Panc1 (cell line): Measurements from ENCODE around the gene NFATC2.

Experiments used
- CTCF ChIP-seq: fragments of 450-650 bp; IDR thresholded peaks from 2 replicates; pipeline ENCODE4 v1.5.1; 2017; ENCODE audit warnings: mild to moderate bottlenecking
- SIN3A ChIP-seq: IDR thresholded peaks from 2 replicates; pipeline ENCODE4 v1.6.1; 2012; ENCODE audit warnings: low read depth, mild to moderate bottlenecking, low read length, moderate library complexity, borderline replicate concordance; ENCODE audit not compliant: insufficient read depth

- no peak for TF ChIP-seq CTCF
- TF ChIP-seq SIN3A = no peak
Observed at GRCh38 chr20:51570739-51571459, 28.4 kb upstream of the NFATC2 start.
